Retinal pigment epithelial cell (primary cell): ENCODE results near the gene ARIH2.

Experiments used
- DNase-seq: peaks from one replicate; pipeline ENCODE4 v3.0.0-alpha.2; 2010; ENCODE audit warnings: low read depth
- H3K4me3 ChIP-seq: 2 replicates; pipeline ENCODE4 v1.5.1; 2011; ENCODE audit warnings: mild to moderate bottlenecking, low read length, control low read depth, moderate library complexity
- TF ChIP-seq, protein P1 (sequence below): conservative IDR thresholded peaks from 2 replicates; pipeline ENCODE4 v1.5.1; 2011; ENCODE audit warnings: low read depth, low read length, control low read depth, inconsistent platforms

The ARIH2 gene

DNA sequence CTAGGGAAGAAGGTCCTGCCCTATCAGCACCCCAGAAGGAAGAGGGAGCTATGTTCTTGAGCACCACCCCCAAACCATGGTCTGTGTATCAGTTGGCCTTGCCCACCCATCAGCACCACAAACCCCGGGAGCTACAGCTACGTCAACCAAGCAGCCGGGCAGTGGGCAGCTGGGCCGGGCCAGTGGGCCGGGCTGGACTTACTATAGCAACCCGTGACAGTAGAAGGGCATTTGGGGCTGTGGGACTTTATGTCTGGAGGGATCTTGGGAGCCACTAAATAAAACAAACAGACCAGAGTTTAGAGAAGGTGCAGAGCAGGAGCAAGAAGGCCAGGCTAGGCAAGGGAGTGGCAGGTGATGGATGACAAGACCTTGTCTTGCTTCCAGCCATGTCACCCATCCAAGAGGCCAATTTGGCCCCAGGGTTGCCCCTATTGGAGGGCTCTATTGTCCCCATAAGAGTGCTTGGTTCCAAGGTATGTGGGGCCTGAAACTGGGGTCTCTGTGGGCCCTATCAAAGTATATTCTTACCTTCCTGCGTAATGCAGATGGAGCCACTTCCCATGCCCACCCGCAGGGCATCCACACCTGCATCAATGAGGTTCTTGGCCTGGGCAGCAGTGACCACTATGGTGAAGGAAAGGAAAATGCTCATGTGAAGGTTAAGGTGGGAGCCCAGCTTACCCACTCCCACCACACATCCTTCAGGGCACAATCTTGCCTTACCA, 107.3 kb downstream of the ARIH2 start:
- no peak overlapping the region for H3K4me3 ChIP-seq
- TF ChIP-seq, protein P1, sequence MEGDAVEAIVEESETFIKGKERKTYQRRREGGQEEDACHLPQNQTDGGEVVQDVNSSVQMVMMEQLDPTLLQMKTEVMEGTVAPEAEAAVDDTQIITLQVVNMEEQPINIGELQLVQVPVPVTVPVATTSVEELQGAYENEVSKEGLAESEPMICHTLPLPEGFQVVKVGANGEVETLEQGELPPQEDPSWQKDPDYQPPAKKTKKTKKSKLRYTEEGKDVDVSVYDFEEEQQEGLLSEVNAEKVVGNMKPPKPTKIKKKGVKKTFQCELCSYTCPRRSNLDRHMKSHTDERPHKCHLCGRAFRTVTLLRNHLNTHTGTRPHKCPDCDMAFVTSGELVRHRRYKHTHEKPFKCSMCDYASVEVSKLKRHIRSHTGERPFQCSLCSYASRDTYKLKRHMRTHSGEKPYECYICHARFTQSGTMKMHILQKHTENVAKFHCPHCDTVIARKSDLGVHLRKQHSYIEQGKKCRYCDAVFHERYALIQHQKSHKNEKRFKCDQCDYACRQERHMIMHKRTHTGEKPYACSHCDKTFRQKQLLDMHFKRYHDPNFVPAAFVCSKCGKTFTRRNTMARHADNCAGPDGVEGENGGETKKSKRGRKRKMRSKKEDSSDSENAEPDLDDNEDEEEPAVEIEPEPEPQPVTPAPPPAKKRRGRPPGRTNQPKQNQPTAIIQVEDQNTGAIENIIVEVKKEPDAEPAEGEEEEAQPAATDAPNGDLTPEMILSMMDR: no peak
- DNase-seq: no peak

DNA sequence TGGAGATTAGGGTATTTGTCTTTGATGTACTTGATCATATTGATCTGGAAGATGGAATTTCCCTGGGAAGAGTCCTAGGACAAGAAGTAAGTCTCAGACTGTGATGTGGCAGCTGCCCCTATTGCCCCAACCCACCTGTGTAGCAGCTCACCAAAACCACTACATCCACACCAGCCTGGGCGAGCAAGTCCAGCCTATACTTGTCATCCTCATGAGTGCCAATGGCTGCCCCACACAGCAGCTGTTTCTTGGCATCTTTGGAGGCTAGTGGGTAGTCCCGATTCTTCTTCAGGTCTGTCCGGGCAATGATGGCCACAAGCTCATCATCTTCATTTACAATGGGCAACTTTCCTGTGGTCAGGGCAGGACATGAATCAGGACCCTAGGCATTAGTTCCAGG, 107.9 kb downstream of the ARIH2 start:
- DNase-seq: no peak
- TF ChIP-seq, protein P1: no peak
- no peak overlapping the region for H3K4me3 ChIP-seq

DNA sequence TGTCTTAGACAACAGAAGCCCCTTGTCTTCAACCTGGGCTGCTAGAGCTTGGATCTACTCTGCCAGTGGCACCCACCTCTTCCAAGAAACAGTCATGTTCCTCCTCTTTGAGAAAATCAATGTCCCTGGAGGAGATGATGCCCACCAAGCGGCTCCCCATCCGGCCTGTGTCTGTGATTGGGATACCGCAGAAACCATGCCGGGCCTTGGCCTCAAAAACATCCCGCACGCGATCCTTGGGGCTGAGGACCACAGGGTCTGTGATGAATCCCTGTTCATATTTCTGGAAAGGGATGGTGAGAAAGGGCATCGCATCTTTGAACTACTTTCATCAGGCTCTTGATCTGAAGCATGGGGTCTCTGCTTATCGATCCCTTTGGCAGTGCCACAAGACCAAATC, 109.0 kb downstream of the ARIH2 start:
- DNase-seq: no peak
- TF ChIP-seq, protein P1: no peak
- no peak overlapping the region for H3K4me3 ChIP-seq

DNA sequence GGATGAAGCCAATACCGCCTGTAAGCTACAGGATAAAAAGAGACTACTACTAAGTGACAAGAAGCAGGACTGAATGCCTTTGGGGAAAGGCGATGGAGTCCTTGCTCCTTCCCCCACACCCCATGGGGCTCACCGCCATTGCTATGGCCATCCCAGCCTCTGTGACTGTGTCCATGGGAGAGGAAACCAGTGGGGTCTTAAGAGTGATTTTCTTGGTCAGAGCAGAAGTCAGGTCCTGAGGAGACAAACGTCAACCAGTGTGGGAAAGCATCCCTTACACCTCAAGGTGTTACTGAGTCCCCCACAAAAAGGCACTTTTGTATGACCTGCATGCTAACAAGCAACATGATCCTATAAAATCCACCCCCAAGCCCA, 109.6 kb downstream of the ARIH2 start:
- TF ChIP-seq, protein P1: no peak

DNA sequence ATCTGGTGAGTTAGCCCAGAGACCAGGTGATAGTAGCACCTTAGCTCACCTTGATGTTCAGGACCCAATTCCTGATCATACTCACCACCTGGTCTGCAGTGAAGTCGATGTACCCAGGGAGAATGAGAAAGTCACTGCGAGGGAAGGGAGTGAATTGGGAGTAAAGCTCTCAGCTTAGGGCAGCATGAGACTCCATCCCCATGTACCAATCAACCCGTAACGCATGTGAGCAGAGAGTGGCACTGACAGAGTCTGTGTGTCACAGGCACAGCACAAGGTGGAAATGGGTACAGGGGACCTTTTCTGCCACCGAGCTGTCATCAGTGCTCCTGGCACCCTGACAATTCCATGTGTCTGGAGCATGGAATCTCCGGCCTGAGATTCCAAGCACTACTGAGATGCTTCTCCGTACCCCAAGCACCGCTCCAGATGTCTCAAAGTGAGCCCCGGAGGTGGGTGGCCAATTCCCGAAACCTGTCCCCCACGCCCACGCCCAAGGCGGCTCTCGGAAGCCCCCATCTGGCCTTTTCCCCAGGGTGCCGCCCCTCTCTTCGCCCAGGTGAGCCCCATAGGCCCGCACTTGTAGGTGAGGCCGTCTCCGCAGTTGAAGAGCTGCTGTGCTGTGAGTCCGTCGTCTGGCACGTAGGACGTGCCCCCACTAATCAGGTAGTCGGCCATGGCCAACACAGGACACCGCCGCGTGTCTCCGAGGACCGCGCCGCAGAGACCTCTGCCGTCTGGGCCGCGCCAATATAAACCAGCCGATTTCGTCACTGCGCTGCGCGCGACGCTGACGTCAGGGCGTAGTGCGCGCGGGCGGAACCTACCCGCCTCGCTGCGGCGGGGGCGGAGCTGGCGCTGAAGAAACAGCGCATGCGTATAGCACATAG, 110.3 kb downstream of the ARIH2 start, which contains the start of gene IMPDH2:
Gene IMPDH2 (minus strand): TSS at position 726 of the 890 bp plus-strand sequence. CDS start 48 bp downstream, at position 678.
- TF ChIP-seq, protein P1: peak; percentile 10
- H3K4me3 ChIP-seq: peak within 1 kb of the TSS; percentile 87
- no peak for DNase-seq

More for the DNA sequence above, 109.6 kb downstream of the ARIH2 start:
- no peak for DNase-seq
- peak overlapping the region; percentile 87 for H3K4me3 ChIP-seq

DNA sequence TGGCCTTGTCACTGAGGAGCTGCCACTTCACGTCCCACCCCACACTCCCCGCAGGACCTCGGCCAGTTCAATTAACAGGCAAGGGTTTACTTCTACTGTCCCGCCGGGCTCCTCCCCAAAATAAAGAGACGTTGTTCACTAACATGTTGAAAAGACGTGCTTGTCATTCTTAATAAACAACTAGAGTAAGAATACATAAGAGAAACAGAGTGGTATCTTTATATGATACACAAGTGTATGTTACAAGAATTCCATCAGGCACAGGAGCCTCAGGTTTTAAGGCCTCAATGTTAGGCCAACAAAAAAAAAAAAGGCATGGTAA, 110.9 kb downstream of the ARIH2 start:
- TF ChIP-seq, protein P1: no peak
- no peak for DNase-seq
- peak overlapping the region; percentile 87 for H3K4me3 ChIP-seq
